Gastrocnemius medialis (tissue), 4 donors: ENCODE measurements around the gene GPR157.

Experiments
- POLR2A ChIP-seq, 2 donors: fragments of 450-650 bp; IDR thresholded peaks; one replicate each; pipeline ENCODE4 v1.6.1; 2017; ENCODE audit warnings: antibody characterized with exemption in 2 of 2, mild to moderate bottlenecking in 2 of 2, moderate library complexity in 2 of 2
- TF ChIP-seq, protein P1 (sequence below), 5 experiments: fragments of 450-650 bp in 3 of 5; fragments of 200-600 bp in 2 of 5; sonication (generic) in 2 of 5; IDR thresholded peaks in 4 of 5; conservative IDR thresholded peaks in 1 of 5; 1 replicate in 4 of 5; 2 replicates in 1 of 5; pipeline ENCODE4 v1.5.1; 2016 to 2019; ENCODE audit warnings: antibody characterized with exemption in 5 of 5, mild to moderate bottlenecking in 3 of 5, moderate library complexity in 3 of 5

DNA sequence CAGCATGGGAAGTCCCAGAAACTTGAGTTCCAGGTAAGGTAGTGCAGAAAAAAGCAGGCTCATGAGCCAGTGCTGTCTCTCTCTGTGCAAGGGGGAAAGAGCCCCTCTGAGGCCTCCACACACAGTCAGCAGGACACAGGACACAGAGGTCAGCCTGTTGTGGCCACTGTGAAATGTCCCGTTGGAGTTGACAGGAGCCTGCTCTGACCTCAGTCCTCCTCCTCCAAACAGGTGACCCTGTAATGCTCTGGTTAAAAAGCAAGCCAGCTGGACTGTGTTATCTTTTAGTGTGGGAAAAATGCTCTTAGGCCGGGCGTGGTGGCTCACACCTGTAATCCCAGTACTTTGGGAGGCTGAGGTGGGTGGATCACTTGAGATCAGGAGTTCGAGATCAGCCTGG lies 24.2 kb upstream of the GPR157 start:
- TF ChIP-seq, protein P1, sequence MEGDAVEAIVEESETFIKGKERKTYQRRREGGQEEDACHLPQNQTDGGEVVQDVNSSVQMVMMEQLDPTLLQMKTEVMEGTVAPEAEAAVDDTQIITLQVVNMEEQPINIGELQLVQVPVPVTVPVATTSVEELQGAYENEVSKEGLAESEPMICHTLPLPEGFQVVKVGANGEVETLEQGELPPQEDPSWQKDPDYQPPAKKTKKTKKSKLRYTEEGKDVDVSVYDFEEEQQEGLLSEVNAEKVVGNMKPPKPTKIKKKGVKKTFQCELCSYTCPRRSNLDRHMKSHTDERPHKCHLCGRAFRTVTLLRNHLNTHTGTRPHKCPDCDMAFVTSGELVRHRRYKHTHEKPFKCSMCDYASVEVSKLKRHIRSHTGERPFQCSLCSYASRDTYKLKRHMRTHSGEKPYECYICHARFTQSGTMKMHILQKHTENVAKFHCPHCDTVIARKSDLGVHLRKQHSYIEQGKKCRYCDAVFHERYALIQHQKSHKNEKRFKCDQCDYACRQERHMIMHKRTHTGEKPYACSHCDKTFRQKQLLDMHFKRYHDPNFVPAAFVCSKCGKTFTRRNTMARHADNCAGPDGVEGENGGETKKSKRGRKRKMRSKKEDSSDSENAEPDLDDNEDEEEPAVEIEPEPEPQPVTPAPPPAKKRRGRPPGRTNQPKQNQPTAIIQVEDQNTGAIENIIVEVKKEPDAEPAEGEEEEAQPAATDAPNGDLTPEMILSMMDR (IDR thresholded peaks at IDR 0.05 in 4 of 5, conservative IDR thresholded peaks at IDR 0.05 in 1 of 5), result no peak
- TF ChIP-seq POLR2A (IDR thresholded peaks at IDR 0.05), result no peak
